ENCODE measurements around the gene CEACAM18. TPM values are rescaled to one million over a fixed set of nuclear protein-coding genes. Genes with fewer than 3 reads are reported as not detected.

The CEACAM18 gene
- total and polyA plus RNA-seq, 2 of the 8 experiments (the other 6 are each of a cell fraction or from before 2014, with no cell fraction given), result not detected

DNA sequence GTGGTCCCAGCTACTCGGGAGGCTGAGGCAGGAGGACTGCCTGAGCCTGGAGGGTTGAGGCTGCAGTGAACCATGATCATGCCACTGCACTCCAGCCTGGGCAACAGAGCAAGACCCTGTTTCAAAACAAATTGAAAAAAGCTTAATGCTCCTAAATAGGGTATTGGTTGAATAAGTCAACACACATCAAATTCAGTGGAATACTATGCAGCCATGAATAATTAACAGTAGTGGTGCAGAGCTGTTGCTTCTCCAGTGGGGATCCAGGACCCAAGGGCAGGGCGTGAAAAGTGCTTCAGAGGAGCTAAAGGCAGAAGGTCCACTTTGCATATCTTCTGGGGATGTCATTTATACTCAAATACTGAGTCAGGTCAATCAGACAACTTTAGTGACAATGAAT lies 38.3 kb upstream of the CEACAM18 start:
- no peak overlapping the region for H3K56ac ChIP-seq (replicated peaks; ENCODE audit: insufficient read length, low read depth, low read length)
- no peaks in the 10 kb centered on the region for H3K27me3 ChIP-seq (replicated peaks in 1 of 4; ENCODE audit: control insufficient read depth in 3 of 4, extremely low read depth in 1 of 4, insufficient read depth in 3 of 4, low read length in 3 of 4)
- H4K91ac ChIP-seq (replicated peaks; ENCODE audit: insufficient read length, low read length), result no peak overlapping the region
- H4K8ac ChIP-seq (ENCODE audit: extremely low read depth, insufficient read depth, low read length), result no peak overlapping the region
- no peak overlapping the region for H3K4me2 ChIP-seq (ENCODE audit: insufficient read depth in 1 of 2, low read depth in 2 of 2, low read length in 2 of 2)
- H2BK15ac ChIP-seq (ENCODE audit: low read length), result no peak overlapping the region
- no peaks in the 10 kb centered on the region for H4K20me1 ChIP-seq (replicated peaks in 1 of 2; ENCODE audit: control insufficient read depth in 1 of 2, insufficient read depth in 2 of 2, low read length in 2 of 2)
- no peak overlapping the region for H3K18ac ChIP-seq (ENCODE audit: extremely low read depth, low read length)
- WGBS, 2 experiments (ENCODE audit: extremely low coverage in 1 of 2, insufficient coverage in 1 of 2, insufficient read length in 1 of 2, insufficient replicate concordance in 2 of 2, low coverage in 1 of 2, low lambda C conversion rate in 2 of 2, missing lambda C conversion rate in 1 of 2), result 91% methylated on average over 2 of the region's 2 CpGs; no CpG with 5 or more reads in 1 of the 2 experiments
- H2BK120ac ChIP-seq (replicated peaks; ENCODE audit: low read depth, low read length), result no peak overlapping the region
- no peak overlapping the region for H3K27ac ChIP-seq (ENCODE audit: low read depth, low read length)
- no peak overlapping the region for H2AFZ ChIP-seq (ENCODE audit: low read length)
- POLR2A ChIA-PET (ENCODE audit: partially characterized antibody), result interaction anchor here (0.6 kb wide), 1 partner anchor 44 kb away, joined by 3 read pairs; no protein-coding TSS in a partner anchor
- no peaks in the 10 kb centered on the region for H3K79me1 ChIP-seq (ENCODE audit: low read depth, low read length)
- H3K79me2 ChIP-seq (ENCODE audit: control insufficient read depth in 1 of 2, insufficient read depth in 2 of 2, low read length in 2 of 2), result no peaks in the 10 kb centered on the region
- no peak overlapping the region for H4K5ac ChIP-seq (ENCODE audit: insufficient read length, low read depth, low read length)
- H3K23me2 ChIP-seq (ENCODE audit: low read depth, low read length), result no peaks in the 10 kb centered on the region
- H2BK12ac ChIP-seq (ENCODE audit: low read depth, low read length), result no peak overlapping the region
- no peak overlapping the region for H2AK5ac ChIP-seq (ENCODE audit: low read depth, low read length)
- H3K23ac ChIP-seq (ENCODE audit: insufficient read length), result no peak overlapping the region
- no peak overlapping the region for H3K9ac ChIP-seq (replicated peaks in 1 of 4; ENCODE audit: extremely low read depth in 1 of 4, low read depth in 3 of 4, low read length in 3 of 4)
- H2BK20ac ChIP-seq (ENCODE audit: low read length), result no peak overlapping the region
- no peak overlapping the region for H3K4me3 ChIP-seq (ENCODE audit: extremely low read depth in 1 of 4, insufficient read depth in 2 of 4, low read depth in 3 of 4, low read length in 4 of 4)
- H3K4ac ChIP-seq (replicated peaks; ENCODE audit: insufficient read length, low read depth, low read length), result no peak overlapping the region
- TF ChIP-seq PHF8 (conservative IDR thresholded peaks at IDR 0.05; ENCODE audit: low read depth, low read length) (no peak), POU5F1 (IDR thresholded peaks at IDR 0.05; ENCODE audit: low read depth, low read length) (no peak), SP1 (IDR thresholded peaks at IDR 0.05; ENCODE audit: low read depth, low read length) (no peak), ASH2L (IDR thresholded peaks at IDR 0.05; ENCODE audit: low read length) (no peak)
- no peak overlapping the region for H2BK5ac ChIP-seq (ENCODE audit: low read depth, low read length)
- no peaks in the 10 kb centered on the region for H3K9me3 ChIP-seq (ENCODE audit: insufficient read depth in 2 of 2, low read depth in 1 of 2, low read length in 1 of 2)
- CTCF ChIA-PET (ENCODE audit: partially characterized antibody), result interaction anchor here (0.6 to 6.8 kb wide), 20 partner anchors 13 to 434 kb away, joined by 3 to 44 read pairs (median 5); partner anchors contain the start of genes SIGLEC10 and VSIG10L
- H3K4me1 ChIP-seq (replicated peaks in 1 of 4; ENCODE audit: control insufficient read depth in 3 of 4, insufficient read depth in 4 of 4, low read length in 3 of 4), result no peaks in the 10 kb centered on the region
- DNase-seq (ENCODE audit: low read depth in 1 of 2, low spot score in 2 of 2) (no peak), FAIRE-seq (no peak)
- H3K36me3 ChIP-seq (ENCODE audit: control insufficient read depth in 2 of 4, insufficient read depth in 4 of 4, low read length in 3 of 4), result no peaks in the 10 kb centered on the region
- H3K14ac ChIP-seq (ENCODE audit: insufficient read length), result no peak overlapping the region

Data from H1 (cell line).